ENCODE results near the gene BCKDHB.
A peak's percentile ranks its signal among the peaks of the same experiment; 100 is the strongest.
"Not testable (repeated sequence)": the region's sequence is repeated elsewhere in the genome, so short reads cannot be mapped to it uniquely, and the experiment has no call there.

BCKDHB gene

GRCh38 chr6:80209430-80209829, 103.0 kb downstream of the BCKDHB start:
- DNase-seq: peak in 1 of 5 experiments; percentile 29

GRCh38 chr6:80210618-80211017, 104.1 kb downstream of the BCKDHB start:
- no peak for DNase-seq

GRCh38 chr6:80211286-80211685, 104.8 kb downstream of the BCKDHB start:
- no peak for DNase-seq

GRCh38 chr6:80211890-80212289, 105.4 kb downstream of the BCKDHB start:
- DNase-seq: not testable (repeated sequence)

- DNase-seq: peak in 1 of 5 experiments; percentile 37
Observed at GRCh38 chr6:80214436-80215022, 108.1 kb downstream of the BCKDHB start.

- no peak for DNase-seq
Observed at GRCh38 chr6:80215063-80215462, 108.6 kb downstream of the BCKDHB start.

GRCh38 chr6:80217794-80218193, 111.3 kb downstream of the BCKDHB start:
- DNase-seq: no peak

GRCh38 chr6:80223743-80224212, 117.3 kb downstream of the BCKDHB start:
- DNase-seq: no peak

- no peak for DNase-seq
Observed at GRCh38 chr6:80226151-80226550, 119.7 kb downstream of the BCKDHB start.

GRCh38 chr6:80226699-80227098, 120.2 kb downstream of the BCKDHB start:
- DNase-seq: no peak

- no peak for DNase-seq
Observed at GRCh38 chr6:80227545-80228105, 121.2 kb downstream of the BCKDHB start.

GRCh38 chr6:80233262-80233661, 126.8 kb downstream of the BCKDHB start:
- no peak for DNase-seq

- no peak for DNase-seq
Observed at GRCh38 chr6:80233958-80234357, 127.5 kb downstream of the BCKDHB start.

- DNase-seq: no peak
Observed at GRCh38 chr6:80234401-80234800, 127.9 kb downstream of the BCKDHB start.

GRCh38 chr6:80234908-80235307, 128.4 kb downstream of the BCKDHB start:
- no peak for DNase-seq

GRCh38 chr6:80235647-80236046, 129.2 kb downstream of the BCKDHB start:
- no peak for DNase-seq

- DNase-seq: not testable (repeated sequence)
Observed at GRCh38 chr6:80238754-80239153, 132.3 kb downstream of the BCKDHB start.

GRCh38 chr6:80245043-80245442, 138.6 kb downstream of the BCKDHB start:
- peak in 1 of 5 experiments; percentile 35 for DNase-seq

- DNase-seq: no peak
Observed at GRCh38 chr6:80249897-80250296, 143.4 kb downstream of the BCKDHB start.

- DNase-seq: no peak
Observed at GRCh38 chr6:80250391-80250997, 144.0 kb downstream of the BCKDHB start.

GRCh38 chr6:80251321-80251720, 144.8 kb downstream of the BCKDHB start:
- no peak for DNase-seq

GRCh38 chr6:80254716-80255115, 148.2 kb downstream of the BCKDHB start:
- DNase-seq: no peak

GRCh38 chr6:80256691-80257090, 150.2 kb downstream of the BCKDHB start:
- DNase-seq: no peak

GRCh38 chr6:80259118-80259517, 152.6 kb downstream of the BCKDHB start:
- no peak for DNase-seq
